Lower lobe of right lung (tissue), 2 donors: ENCODE results near the gene B4GAT1. TPM values are rescaled to one million over a fixed set of nuclear protein-coding genes. Genes with fewer than 3 reads are reported as not detected.
A peak's percentile ranks its signal among the peaks of the same experiment; 100 is the strongest.
"Not testable (repeated sequence)": the region's sequence is repeated elsewhere in the genome, so short reads cannot be mapped to it uniquely, and the experiment has no call there.

ENCODE experiments used
- ATAC-seq, 2 donors: fragments of 200-7000 bp; cut with Tn5 transposase; one replicate each; pipeline ENCODE4 v1.9.1; 2020 to 2022; ENCODE audit warnings: mild to moderate bottlenecking in 2 of 2, moderate library complexity in 2 of 2
- DNase-seq: peaks from one replicate; pipeline ENCODE4 v3.0.0-alpha.2; 2020
- H3K27ac ChIP-seq: fragments of 200-600 bp; one replicate; pipeline ENCODE4 v1.8.0; 2022
- H3K27me3 ChIP-seq: fragments of 200-600 bp; one replicate; pipeline ENCODE4 v1.8.0; 2022; ENCODE audit warnings: low read depth
- H3K36me3 ChIP-seq: fragments of 200-600 bp; one replicate; pipeline ENCODE4 v1.8.0; 2022; ENCODE audit warnings: mild to moderate bottlenecking
- H3K4me1 ChIP-seq: fragments of 200-600 bp; one replicate; pipeline ENCODE4 v1.8.0; 2022
- H3K4me3 ChIP-seq: fragments of 200-600 bp; one replicate; pipeline ENCODE4 v1.8.0; 2022; ENCODE audit warnings: mild to moderate bottlenecking
- H3K9me3 ChIP-seq: fragments of 200-600 bp; one replicate; pipeline ENCODE4 v1.8.0; 2022
- intact Hi-C: fragments of 100-400 bp; cut with DNase I; formaldehyde crosslinking; loops from one replicate; pipeline ENCODE4 v1.11.0; 2022
- total RNA-seq: library from RNA; stranded (reverse); fragmentation: NEBNext Ultra II Directional; extraction: Animal tissue kit (Norgen Biotek cat#: 25700); gene quantifications from one replicate; pipeline ENCODE4 v1.2.1, GENCODE V29; 2021
- TF ChIP-seq, protein P1 (sequence below): fragments of 200-600 bp; IDR thresholded peaks from one replicate; pipeline ENCODE4 v1.8.0; 2022; ENCODE audit warnings: antibody characterized with exemption, mild to moderate bottlenecking
- donor health status: DM: no; HTN: yes; CAD: no; lungs with severe emphysema.

B4GAT1 gene
- total RNA-seq, 1 donor from 2014 or later, result 22.6 TPM

DNA sequence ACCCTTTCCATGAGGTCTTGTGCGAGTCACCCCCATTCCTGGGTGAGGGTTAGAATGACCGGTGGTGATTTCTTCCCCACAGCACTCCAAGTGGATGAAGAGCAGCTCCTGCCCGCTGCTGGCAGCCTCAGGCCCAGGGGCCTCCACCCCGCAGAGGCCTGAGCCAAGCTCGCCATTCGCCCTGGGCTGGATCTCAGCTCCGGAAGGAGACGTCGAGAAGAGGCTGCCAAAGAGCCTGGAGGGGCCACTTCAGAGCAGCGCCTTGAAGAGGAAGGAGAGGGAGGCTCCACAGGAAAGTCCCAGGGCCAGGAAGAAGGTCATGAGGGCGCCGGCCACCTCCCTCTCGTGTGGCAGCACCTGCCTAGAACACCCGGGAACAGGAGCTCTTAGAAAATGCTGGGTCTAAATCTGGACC lies 15.8 kb upstream of the B4GAT1 start:
- Histone ChIP-seq H3K36me3 (no peaks in the 10 kb centered on the region), H3K4me3 (no peak overlapping the region), H3K4me1 (peaks cover 15% of the 10 kb centered on the region), H3K9me3 (no peaks in the 10 kb centered on the region), H3K27ac (peak overlapping the region; percentile 41), H3K27me3 (no peaks in the 10 kb centered on the region)
- TF ChIP-seq, protein P1, sequence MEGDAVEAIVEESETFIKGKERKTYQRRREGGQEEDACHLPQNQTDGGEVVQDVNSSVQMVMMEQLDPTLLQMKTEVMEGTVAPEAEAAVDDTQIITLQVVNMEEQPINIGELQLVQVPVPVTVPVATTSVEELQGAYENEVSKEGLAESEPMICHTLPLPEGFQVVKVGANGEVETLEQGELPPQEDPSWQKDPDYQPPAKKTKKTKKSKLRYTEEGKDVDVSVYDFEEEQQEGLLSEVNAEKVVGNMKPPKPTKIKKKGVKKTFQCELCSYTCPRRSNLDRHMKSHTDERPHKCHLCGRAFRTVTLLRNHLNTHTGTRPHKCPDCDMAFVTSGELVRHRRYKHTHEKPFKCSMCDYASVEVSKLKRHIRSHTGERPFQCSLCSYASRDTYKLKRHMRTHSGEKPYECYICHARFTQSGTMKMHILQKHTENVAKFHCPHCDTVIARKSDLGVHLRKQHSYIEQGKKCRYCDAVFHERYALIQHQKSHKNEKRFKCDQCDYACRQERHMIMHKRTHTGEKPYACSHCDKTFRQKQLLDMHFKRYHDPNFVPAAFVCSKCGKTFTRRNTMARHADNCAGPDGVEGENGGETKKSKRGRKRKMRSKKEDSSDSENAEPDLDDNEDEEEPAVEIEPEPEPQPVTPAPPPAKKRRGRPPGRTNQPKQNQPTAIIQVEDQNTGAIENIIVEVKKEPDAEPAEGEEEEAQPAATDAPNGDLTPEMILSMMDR, result no peak
- DNase-seq, result peak; percentile 86
- intact Hi-C loops, result no loop called here
- peak; percentile 83 to 90 for ATAC-seq

DNA sequence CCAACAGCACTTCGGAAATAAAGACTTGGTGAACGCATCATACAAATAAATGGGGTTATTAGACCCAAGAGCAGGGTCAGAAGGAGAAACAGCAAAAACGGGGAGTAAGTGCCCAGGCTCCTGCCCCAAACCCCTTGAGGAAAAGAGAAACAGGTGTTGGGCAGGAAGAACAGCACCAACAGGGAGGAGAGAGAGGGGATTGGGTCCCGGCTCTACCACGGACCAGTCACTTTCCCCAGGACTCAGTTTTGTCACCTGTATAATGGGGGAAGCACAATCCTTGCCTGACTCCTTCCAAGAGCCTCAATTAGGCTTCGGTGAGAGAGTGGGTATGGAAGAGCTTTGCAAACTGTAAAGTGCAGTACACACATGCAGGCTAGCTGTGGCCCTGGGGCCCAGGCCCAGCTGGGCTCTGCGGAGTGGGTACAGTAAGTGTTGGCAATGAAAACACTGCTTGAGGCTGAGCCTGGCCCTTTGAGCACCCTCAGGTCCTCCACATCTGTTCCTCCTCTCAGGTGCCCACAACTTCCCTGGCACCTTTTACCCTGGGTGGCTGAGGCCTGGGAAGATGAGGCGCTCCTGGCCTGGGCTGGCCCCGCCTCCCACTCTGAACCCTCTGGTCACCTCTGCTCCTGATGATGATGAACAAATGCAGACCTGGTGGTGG lies 15.2 kb upstream of the B4GAT1 start:
- intact Hi-C loops, result no loop called here
- Histone ChIP-seq H3K36me3 (no peaks in the 10 kb centered on the region), H3K4me1 (peaks cover 15% of the 10 kb centered on the region), H3K27me3 (no peaks in the 10 kb centered on the region), H3K9me3 (no peaks in the 10 kb centered on the region), H3K27ac (peak overlapping the region; percentile 41), H3K4me3 (no peak overlapping the region)
- TF ChIP-seq, protein P1, result no peak
- no peak for DNase-seq
- peak; percentile 37 to 49 for ATAC-seq

DNA sequence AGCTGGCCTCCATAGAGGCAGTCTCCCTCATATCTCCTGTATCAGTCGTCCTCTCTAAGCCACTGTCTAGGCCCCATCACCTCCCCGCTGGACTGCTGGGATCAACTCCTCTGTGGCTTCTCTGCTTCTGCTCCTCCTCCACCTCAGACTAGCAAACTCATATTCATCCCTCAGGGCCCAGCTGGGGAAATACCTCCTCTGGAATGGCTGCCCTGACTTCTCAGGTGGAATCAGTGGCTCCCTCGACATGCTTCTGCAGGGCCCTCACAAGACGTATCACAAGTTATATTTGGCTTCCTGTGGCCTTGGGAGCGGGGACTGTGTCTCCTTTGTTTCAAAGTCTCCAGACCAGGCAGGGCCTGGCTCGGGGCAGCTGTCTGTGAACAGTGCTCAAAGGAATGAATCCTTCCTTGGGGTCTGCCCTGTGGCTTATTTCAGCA lies 14.1 kb upstream of the B4GAT1 start:
- ATAC-seq, result no peak
- peaks cover 15% of the 10 kb centered on the region for H3K4me1 ChIP-seq
- intact Hi-C loops, result no loop called here
- TF ChIP-seq, protein P1, result no peak
- H3K9me3 ChIP-seq, result no peaks in the 10 kb centered on the region
- H3K36me3 ChIP-seq, result no peaks in the 10 kb centered on the region
- no peak overlapping the region for H3K27ac ChIP-seq
- no peak overlapping the region for H3K4me3 ChIP-seq
- no peaks in the 10 kb centered on the region for H3K27me3 ChIP-seq
- DNase-seq, result no peak

DNA sequence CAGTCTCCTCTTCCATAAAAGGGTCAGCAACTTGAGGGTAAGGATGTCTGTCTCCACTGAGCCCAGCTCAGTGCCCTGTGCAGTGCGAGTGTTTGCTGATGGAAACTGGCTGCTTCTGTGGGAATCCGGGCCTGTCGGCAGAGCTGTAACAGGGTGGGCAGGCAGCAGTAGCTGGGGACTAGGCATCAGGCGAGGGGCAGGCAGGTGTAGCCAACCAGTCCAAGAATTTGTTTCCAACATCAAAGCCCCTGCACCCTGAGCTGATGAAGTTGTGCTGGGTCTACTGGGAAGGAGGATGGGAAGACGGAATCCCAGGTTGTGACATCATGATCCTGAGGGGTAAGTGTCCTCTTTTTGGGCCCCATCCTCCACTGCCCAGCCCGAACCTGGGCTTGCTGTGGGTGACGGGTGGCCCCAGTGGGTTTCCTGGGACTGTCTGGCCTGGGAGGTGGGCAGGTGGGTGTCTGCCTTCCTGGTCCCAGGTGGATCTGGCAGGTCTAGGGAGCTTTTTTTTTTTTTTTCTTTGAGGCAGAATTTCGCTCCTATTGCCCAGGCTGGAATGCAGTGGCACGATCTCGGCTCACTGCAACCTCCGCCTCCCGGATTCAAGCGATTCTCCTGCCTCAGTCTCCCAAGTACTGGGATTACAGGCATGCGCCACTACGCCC lies 13.1 kb upstream of the B4GAT1 start:
- intact Hi-C loops, result no loop called here
- Histone ChIP-seq H3K27ac (no peak overlapping the region), H3K9me3 (no peaks in the 10 kb centered on the region), H3K4me1 (peaks cover 15% of the 10 kb centered on the region), H3K36me3 (no peaks in the 10 kb centered on the region), H3K27me3 (no peaks in the 10 kb centered on the region), H3K4me3 (no peak overlapping the region)
- ATAC-seq (no peak), DNase-seq (no peak)
- TF ChIP-seq, protein P1, result no peak

DNA sequence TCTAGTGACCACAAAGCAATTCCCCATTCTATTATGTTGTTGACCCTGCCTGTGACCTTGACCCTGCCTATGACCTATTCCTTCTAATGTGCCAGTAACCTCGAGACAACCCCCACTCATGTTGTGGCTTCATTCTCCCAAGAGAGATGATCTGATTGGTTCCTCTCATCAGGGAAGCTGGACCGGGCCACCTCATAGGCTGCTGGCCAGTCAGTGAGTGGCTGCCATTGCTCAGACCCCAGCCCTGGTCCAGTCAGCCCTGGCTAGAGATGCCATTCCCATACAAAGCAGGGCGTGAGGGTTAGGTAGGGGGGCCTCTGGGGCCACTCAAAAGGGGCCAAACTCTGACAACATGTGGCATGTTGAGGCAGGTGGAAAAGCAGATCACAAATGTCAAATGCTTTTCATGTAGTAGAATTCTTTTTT lies 12.2 kb upstream of the B4GAT1 start:
- DNase-seq, result no peak
- TF ChIP-seq, protein P1, result no peak
- H3K27ac ChIP-seq, result no peak overlapping the region

DNA sequence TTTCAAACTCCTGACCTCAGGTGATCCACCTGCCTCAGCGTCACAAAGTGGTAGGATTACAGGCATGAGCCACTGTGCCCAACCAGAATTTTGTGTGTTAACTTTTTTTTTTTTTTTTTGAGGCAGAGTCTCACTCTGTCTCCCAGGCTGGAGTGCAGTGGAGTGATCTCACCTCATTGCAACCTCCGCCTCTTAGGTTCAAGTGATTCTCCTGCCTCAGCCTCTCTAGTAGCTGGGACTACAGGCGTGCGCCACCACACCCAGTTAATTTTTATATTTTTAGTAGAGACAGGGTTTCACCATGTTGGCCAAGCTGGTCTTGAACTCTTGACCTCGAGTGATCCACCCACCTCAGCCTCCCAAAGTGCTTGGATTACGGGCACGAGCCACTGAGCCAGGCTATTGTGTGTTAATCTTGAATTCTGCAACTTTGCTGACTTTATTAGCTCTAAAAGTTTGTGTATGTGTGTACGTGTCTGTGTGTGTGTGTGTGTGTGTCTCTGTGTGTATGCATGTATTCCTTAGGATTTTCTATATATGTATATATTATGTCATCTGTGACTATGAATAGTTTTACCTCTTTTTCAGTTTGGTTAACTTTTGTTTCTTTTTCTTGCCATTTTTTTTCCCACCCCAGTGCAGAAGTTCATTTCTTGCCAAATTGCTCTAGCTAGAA lies 3.3 kb upstream of the B4GAT1 start:
- intact Hi-C loops, H3K27me3 ChIP-seq, H3K36me3 ChIP-seq, ATAC-seq, H3K4me3 ChIP-seq, H3K9me3 ChIP-seq: not testable (repeated sequence)
- DNase-seq, result peak; percentile 21
- Histone ChIP-seq H3K4me1 (peaks cover 16% of the 10 kb centered on the region), H3K27ac (peak overlapping the region; percentile 2)

More for the DNA sequence above, 12.2 kb upstream of the B4GAT1 start:
- Histone ChIP-seq H3K4me1 (peaks cover 15% of the 10 kb centered on the region), H3K27me3 (no peaks in the 10 kb centered on the region), H3K4me3 (no peak overlapping the region), H3K36me3 (no peaks in the 10 kb centered on the region), H3K9me3 (no peaks in the 10 kb centered on the region)
- ATAC-seq, result no peak
- intact Hi-C loops, result no loop called here
